Middle frontal gyrus (tissue), 1 donor: ENCODE measurements around the gene NMNAT3.

Source experiments
- DNase-seq: peaks from one replicate; pipeline ENCODE4 v3.0.0-alpha.2; 2015; ENCODE audit warnings: low spot score; ENCODE audit errors: extremely low spot score

The NMNAT3 gene

DNA sequence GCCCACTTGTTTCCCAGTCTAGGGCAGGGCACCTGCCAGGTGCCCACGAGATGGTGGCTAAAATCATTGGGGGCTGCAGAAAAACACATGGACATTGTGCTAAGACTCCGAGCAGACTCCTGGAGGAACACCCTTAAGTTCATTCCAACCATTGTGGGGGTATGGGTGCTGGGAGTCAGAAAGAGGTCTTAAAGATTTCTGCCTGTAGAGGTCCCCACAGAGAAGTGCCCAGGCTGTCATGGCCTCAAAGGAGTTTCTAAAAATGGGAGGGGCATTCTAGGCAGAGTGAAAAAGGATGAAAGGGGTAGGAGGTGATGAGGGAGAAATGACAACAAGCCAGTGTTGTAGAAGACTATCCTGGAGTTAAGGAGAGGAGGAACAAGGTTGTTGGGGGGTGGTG lies 155.4 kb downstream of the NMNAT3 start:
- DNase-seq: no peak

DNA sequence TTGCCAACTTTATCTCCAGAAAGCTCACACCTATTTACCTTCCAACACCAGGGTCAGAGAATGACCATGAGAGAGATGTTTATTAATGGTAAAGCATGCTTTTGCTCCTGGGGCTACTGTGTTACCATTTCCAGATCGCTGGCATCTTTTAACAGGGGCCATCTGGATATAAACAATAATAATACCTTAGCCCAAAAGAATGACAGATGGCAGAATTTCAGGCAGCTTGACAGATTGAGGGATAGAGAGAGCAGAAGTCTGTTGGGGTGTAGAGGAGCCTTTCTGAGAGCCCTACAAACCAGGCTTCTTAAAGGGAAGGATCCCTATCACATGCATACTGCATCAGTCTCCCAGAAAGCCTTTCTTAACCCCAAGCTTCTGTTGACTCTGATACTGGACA lies 156.0 kb downstream of the NMNAT3 start:
- no peak for DNase-seq

DNA sequence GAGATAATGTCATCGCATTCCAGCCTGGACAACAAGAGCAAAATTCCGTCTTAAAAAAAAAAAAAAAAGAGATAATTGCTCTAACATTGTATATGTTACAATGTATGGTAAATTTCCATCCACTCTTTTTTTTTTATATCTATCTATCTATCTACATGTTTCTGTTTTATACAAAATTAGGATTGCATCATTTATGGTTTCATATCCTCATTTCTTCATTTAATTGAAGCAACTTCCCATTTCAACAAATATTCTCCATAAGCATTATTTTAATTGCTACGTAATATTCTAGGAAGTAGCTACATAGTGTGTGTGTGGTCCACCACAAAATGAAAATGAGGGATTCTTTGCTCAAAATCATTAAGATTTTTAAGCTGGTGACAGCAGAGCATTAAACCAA lies 156.6 kb downstream of the NMNAT3 start:
- no peak for DNase-seq

DNA sequence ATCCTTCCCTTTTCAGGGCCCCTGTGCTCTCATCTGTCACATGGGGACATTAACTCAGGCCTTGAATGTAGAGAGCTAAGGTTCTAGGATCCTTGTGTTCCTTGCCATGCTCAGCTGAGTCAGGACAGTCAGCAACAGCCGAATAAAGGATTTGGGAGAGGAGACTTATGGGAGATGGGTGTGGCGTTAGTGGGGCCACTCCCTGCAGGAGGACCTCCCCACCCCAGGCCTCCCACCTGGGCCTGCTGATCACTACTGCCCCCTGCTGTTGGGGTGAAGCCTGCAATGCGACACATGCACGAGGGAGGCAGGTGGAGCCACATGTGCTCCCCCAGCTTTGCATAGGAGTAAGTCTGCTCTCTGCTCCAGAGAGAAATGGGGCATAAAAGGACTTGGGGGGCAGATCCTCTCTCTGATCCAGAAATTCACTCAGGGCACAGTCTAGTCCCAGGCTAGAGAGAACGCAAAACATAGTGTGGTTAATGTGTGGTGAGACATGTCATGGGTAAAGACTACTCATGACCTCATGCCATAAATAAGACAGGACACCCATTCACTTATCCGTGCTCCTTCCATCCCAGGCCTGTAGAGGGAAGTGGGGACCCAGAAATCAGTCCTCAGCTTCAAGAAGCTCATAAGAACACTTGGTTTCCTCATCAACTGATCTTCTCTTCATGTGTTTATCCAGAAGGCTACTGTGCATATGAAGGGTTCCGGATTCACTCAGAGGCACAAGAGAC lies 157.6 kb downstream of the NMNAT3 start:
- no peak for DNase-seq

DNA sequence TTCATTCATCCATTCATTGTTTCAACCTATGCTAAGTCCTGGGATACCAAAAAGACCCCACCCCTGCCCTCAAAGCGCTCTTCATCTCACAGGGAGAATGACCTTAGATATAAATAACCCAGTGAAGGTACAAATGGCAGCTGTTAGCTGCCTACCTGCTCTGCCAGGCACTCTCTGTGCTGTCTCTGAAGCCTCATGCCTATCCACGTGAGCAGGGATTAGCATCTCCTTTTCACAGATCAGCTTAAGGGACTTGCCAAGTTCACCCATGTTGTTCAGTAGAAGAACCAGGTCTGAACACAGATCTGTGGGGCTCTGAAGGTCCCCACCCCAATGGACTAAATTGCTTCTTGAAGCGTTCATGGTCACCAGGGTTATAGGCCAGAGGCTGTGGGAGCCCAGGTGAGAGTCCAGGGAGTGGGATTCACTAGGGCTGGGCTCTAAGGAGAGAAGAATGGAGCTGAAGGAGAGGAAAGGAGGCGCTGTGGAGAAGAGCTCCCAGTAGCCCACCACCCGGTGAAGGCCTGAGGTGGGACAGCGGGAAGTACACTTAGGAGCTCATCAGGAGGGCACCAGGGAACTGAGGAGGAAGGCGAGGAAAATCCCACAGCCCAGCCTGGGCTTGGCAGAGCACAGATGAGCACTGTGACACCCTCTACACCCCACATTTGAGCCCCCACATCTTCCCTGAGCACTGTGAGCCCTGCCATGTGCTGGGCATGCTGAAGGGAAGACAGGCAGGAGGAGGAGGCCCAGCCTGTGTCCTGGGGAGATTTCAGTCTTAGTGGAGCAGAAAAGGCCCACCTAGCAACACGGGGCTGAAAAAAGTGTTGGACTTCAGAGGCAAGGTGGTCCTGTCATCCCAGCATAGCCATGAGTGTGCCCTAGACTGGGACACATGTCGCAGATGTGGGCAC lies 158.6 kb downstream of the NMNAT3 start:
- DNase-seq: no peak

DNA sequence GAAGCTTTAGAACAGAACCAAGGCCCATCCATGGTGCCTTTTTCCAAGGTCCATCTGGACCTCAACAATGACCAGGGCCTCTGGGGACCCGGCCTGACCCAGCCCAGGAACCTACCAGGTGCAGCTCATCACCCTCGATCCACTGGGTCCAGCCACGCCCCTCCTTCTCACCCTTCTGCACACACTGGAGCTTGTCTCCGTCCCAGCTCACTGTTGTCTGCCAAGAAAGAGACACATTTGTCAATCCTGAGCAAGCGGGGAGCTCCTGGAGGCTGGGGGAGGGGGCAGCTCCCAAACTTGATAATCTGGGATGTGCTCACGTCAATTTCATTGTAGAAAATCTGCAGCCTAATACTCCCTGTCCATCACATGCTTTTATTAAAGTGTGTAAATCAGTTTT lies 159.5 kb downstream of the NMNAT3 start:
- no peak for DNase-seq

DNA sequence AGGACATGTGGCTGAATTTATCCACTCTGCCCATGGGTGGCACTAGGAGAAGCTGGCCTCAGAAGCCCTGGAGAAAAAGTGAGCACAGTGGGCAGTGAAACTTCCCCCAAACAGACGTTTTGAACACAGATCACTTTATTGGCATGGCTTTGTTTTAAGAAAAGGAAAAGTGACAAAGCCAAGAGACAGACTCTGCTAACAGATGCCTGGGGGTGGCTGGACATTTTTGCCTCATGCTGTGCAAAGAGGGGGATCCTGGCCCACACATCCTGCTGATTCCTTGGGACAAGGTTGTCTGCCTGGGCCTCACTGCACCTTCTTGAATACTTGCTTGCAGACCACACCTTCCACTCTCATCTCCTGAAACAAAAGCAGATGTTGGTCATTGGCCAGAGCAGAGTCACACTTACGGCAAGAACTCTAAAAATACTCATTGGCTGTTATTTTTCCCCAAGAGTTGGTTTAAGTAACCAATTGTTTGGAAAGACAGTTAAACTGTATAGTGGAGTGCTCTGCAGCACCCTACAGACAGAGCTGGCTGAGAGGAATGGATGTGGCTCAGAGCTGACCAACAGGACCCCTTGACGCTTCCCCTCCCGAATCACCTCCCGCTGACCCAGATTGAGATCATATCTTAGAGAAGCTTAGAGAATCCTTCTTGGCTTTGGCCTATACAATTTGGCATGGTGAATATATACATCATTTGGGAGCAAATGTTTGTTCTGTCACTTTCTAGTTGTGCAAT lies 160.3 kb downstream of the NMNAT3 start:
- no peak for DNase-seq

DNA sequence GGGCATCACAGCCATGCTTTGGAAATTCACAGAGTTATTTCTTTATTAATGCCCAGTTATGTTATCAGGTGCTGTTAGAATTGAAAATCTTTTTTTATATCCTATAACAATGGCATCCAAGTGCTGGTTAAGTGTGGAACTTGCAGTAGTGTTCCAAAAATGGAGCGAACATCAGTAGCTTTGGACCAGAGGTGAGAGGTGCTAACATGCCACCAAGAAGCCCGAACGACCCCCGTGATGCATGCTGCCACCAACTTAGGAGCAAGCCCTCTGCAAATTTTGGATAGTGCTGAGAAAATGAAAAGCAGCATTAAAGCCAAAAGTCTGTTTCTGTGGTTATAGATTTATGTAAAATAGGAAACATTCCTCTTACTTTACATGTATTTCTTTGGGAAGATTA lies 163.0 kb downstream of the NMNAT3 start:
- DNase-seq: no peak
